Activated CD8-positive, alpha-beta memory T cell treated with anti-CD3 and anti-CD28 coated beads for 36 hours (primary cell): ENCODE data around the gene CDH23. TPM values are rescaled to one million over a fixed set of nuclear protein-coding genes. Genes with fewer than 3 reads are reported as not detected.

Experiments
- CTCF ChIA-PET: fragments of 350-600 bp; sonication (Branson Sonifier 250); formaldehyde crosslinking; loops from one replicate; lab custom pipeline; 2021; ENCODE audit warnings: antibody characterized with exemption; lab: Charles Lee
- POLR2A ChIA-PET: fragments of 350-600 bp; sonication (Branson Sonifier 250); formaldehyde crosslinking; loops from one replicate; lab custom pipeline; 2021; ENCODE audit warnings: antibody characterized with exemption; lab: Charles Lee
- total RNA-seq, 2 experiments: library from RNA; stranded (reverse); gene quantifications; one replicate each; pipeline ENCODE4 v1.2.3, GENCODE V29; 2021

CDH23 gene
- total RNA-seq, 2 experiments from 2014 or later, result 0.25 to 0.55 TPM

DNA sequence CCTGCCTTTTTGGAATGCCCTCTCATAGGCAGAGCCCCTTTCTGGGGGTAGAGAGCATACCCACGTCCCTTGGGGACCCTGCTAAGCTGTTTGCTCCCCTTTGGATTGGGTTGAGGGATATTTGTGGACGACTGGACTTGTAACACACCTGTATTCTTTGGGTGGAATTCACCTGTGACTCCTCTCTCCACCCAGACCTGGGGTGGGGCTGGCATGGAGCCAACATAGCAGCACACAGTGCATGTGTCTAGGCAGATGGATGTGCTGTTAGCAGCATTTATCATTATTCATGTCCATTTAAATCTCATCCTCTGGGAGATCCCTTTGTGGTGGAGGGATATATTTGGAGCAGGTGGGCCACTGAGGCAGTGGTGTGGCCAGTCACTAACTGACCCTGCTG is 51.0 kb downstream of the CDH23 start:
- CTCF ChIA-PET, result no interaction called here
- POLR2A ChIA-PET, result no interaction called here

- POLR2A ChIA-PET, result no interaction called here
- CTCF ChIA-PET, result no interaction called here
These were observed 51.4 kb downstream of the CDH23 start for GRCh38 chr10:71448146-71448545.

DNA sequence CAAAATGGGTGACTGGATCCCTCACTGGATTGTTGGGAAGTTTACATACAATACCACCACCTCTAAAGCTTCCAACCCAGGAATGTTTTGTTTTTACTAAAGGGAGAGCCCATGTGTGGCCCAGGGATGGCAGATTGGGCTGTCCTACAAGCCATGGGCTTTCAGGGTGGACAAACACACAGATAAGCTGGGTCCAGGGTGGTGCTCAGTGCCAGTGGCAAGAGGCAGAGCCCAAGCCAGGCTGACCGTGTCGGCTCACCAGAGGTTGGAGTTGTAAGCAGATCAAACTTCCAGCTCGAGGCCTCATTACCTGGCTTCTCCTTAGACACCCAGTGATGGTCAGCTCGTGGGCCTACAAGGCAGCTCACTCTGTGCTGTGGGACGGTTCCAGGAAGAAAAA is 52.3 kb downstream of the CDH23 start:
- ChIA-PET POLR2A (no interaction called here), CTCF (no interaction called here)

DNA sequence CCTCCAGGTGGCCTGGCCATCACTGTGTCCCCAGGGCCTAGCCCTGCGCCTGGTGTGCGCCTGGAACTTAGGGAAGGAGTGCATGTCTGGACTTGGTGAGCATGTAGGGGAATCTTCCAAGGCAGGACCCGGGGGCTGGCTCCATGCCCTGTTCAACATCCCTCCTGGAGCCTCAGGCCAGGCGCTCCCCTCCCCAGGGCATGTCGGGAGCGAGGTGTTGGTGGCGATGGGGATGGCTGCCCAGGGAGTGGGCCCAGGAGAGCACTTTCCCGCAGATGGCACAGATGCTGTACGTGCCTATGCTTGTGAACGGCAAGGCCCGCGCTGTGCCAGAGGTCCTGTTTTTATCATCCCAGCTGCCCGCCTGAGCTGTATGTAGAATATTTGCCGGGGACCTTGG is 55.0 kb downstream of the CDH23 start:
- POLR2A ChIA-PET, result no interaction called here
- CTCF ChIA-PET, result no interaction called here

- CTCF ChIA-PET, result interaction anchor here (1.0 kb wide), 1 partner anchor 255 kb away, joined by 3 read pairs; no protein-coding TSS in a partner anchor
- POLR2A ChIA-PET, result no interaction called here
These were observed 56.5 kb downstream of the CDH23 start for GRCh38 chr10:71453186-71453585.

DNA sequence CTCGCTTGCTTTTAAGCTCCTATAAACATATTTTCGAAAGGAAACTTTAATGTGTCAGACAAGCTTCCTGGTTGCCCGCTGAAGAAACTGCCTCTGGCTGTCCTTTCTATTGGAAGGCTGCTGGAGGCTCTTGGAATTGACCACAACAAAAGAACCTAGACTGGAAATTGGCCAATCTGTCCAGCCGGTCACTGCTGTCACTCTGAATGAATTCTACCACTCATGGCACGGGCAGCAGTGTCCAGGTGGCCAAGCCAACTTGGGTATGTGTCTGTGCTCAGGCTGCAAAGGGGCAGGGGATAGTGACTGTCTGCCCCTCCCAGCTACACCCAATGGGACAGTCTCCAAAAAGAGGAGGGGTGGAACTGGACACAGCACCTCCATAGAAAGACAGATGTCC is 57.6 kb downstream of the CDH23 start:
- POLR2A ChIA-PET, result no interaction called here
- CTCF ChIA-PET, result interaction anchor here (0.7 kb wide), 1 partner anchor 252 kb away, joined by 3 read pairs; no protein-coding TSS in a partner anchor

DNA sequence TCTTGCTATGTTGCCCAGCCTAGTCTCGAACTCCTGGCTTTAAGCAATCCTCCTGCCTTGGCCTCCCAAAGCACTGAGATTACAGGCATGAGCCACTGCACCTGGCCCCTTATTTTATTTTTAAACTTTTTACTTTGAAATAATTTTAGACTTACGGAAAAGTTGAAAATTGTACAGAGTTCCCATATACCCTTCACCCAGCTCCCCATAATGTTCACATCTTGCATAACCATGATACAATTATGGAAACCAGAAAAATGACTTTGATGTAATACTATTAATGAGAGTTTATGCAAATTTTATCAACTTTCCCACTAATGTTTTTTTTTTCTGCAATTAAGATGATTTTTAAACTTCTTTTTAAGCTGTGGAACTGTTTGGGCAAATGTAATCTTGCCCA is 58.3 kb downstream of the CDH23 start:
- ChIA-PET CTCF (interaction anchor here (0.7 to 0.8 kb wide), 2 partner anchors 15 to 328 kb away, joined by 3 read pairs; no protein-coding TSS in a partner anchor), POLR2A (no interaction called here)

- ChIA-PET CTCF (no interaction called here), POLR2A (no interaction called here)
These were observed 59.9 kb downstream of the CDH23 start for GRCh38 chr10:71456631-71457030.

- CTCF ChIA-PET, result interaction anchor here (0.6 kb wide), 1 partner anchor 202 kb away, joined by 4 read pairs; no protein-coding TSS in a partner anchor
- POLR2A ChIA-PET, result no interaction called here
These were observed 61.2 kb downstream of the CDH23 start for GRCh38 chr10:71457908-71458307.

GRCh38 chr10:71458387-71458786 is 61.7 kb downstream of the CDH23 start:
- CTCF ChIA-PET, result interaction anchor here (0.7 kb wide), 1 partner anchor 239 kb away, joined by 4 read pairs; no protein-coding TSS in a partner anchor
- POLR2A ChIA-PET, result no interaction called here

GRCh38 chr10:71459513-71459912 is 62.8 kb downstream of the CDH23 start:
- ChIA-PET CTCF (no interaction called here), POLR2A (no interaction called here)

DNA sequence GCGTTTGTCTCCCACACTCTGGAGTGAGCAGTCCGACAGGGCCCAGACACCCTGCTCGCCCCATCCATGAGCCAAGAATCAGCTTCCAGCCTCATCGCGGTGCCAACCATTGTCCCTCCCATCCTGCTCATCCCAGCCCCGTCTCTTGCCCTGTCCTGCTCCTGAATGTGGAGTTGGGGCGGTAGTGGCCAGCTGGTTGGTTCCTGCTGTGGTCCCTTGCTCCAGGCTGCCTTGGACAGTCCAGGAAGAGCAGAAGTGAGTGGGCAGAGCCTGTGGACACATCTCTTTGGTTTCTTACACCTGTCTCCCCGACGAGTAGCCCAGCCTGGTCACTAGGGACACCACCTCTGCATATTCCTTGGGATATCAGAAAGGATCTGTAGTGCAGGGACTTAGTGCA is 63.9 kb downstream of the CDH23 start:
- ChIA-PET CTCF (no interaction called here), POLR2A (no interaction called here)

DNA sequence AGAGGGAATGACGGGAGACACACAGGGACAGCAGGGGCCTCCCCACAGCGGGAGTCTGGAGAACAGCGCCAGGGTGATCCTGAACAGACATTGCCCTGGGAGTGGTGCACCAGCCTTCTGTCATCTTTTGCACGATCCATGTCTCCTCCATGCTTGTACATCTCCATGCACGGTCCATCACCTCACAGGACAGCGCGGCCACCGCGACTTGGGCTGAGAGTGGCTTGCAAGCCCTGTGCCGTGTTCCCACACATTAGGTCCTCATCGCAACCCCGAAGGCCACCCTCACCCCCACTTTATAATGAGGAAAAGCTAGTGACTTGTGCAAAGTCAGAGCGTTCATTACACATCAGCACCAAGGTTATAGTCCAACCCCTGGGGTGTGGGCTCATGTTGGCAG is 64.7 kb downstream of the CDH23 start:
- CTCF ChIA-PET, result no interaction called here
- POLR2A ChIA-PET, result no interaction called here

DNA sequence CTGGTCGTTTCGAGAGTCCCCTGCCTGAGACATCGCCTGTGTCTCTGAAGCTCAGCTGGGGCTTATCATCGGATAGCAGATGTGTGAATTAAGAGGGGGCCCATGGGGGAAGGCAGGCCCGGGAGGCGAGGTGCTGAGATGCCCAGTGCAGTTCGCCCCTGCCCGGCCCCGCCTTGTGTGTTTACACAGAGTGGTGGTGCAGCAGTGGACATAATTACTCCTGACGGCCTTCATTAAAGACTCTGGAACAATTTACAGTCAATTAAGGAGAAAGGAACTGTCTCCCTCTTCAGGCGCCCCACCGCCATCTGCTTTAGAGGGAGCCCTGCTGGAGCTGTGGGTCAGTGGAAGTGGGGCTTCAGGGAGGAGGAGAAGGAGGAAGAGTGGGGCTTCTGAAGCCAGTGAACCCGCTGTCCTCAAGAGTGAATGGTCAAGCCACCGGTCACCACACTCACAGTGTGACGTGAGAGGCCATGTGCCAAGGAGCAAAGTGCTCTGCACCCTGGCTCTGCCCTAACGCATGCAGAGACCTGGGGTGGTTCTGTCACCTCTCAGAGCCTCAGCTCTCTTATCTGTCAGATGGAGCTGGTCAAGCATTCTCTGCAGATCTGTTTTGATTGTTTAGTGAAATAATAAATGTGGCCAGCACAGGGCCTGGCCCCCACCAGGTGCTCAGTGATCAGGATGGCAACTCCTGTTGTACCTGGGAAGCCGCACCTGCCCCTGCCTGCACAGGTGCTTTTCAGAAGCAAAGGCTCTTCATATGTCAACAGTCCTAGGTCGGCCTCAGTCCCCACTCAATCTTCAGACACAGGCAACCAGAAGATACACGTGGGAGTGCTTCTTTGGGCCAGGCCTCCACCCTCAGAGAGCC is 65.6 kb downstream of the CDH23 start:
- ChIA-PET POLR2A (no interaction called here), CTCF (no interaction called here)

GRCh38 chr10:71463111-71463510 is 66.4 kb downstream of the CDH23 start:
- ChIA-PET POLR2A (no interaction called here), CTCF (no interaction called here)

- ChIA-PET POLR2A (no interaction called here), CTCF (interaction anchor here (0.6 kb wide), 1 partner anchor 407 kb away, joined by 6 read pairs; no protein-coding TSS in a partner anchor)
These were observed 69.0 kb downstream of the CDH23 start for GRCh38 chr10:71465551-71466252.

DNA sequence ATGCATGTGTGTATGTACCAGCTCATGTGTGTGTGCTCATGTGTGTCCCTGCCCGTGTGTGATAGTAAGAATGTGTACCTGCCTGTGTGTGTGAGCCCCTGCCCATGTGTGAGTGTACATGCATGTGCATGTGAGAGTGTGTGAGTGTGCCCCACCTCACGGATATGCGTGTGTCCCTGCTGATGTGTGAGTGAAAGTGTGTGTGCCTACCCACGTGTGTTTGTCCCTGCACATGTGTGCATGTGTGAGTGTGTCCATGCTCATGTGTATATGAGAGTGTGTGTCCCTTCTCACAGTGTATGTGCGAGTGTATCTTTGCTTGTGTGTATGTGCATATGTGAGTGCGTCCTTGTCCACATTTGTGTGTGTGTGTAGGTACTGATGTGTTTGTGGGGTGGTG is 69.6 kb downstream of the CDH23 start:
- POLR2A ChIA-PET, result no interaction called here
- CTCF ChIA-PET, result interaction anchor here (0.6 kb wide), 1 partner anchor 406 kb away, joined by 6 read pairs; no protein-coding TSS in a partner anchor

DNA sequence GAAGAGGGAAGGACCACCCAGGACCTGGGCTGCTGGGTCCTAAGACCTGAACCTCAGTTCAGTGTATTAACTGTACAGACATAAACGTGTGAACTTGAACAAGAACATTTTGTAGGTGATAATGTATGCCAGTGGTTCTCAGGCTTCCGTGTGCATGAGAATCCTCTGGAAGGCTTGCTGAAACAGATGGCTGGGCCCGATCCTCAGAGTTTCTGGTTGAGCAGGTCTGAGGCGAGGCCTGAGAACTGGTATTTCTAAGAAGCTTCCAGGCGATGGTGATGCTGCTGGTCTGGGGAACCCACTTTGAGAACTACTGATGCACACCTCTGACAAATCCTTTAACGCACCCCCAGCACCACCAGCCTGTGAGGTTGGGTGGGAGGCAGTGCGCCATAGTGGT is 70.4 kb downstream of the CDH23 start:
- ChIA-PET CTCF (no interaction called here), POLR2A (no interaction called here)

- POLR2A ChIA-PET, result no interaction called here
- CTCF ChIA-PET, result no interaction called here
These were observed 71.0 kb downstream of the CDH23 start for GRCh38 chr10:71467569-71468362.
